Measurements from ENCODE around the gene SORCS2. TPM values are rescaled to one million over a fixed set of nuclear protein-coding genes. Genes with fewer than 3 reads are reported as not detected.

Gene SORCS2
- total and polyA plus RNA-seq, 12 donors, result 0.67 to 15.5 (median 1.3) TPM

- WGBS, 4 donors, result 89 to 100% (median 97%) methylated on average over 1 of the region's 1 CpG
- no peaks in the 10 kb centered on the region for H3K27me3 ChIP-seq
- H3K4me1 ChIP-seq (replicated peaks in 1 of 2), result peaks cover 0 to 6% of the 10 kb centered on the region in 2 donors
- DNase-seq, result no peak
- no peaks in the 10 kb centered on the region for H3K9me3 ChIP-seq (replicated peaks in 1 of 3)
- H3K27ac ChIP-seq, result no peak overlapping the region
- no peaks in the 10 kb centered on the region for H3K36me3 ChIP-seq (replicated peaks in 1 of 2)
- no peak for TF ChIP-seq POLR2A (IDR thresholded peaks at IDR 0.05)
- no peak overlapping the region for H3K4me3 ChIP-seq
- intact Hi-C loops (cut with DNase I), result no loop called here
Observed at GRCh38 chr4:7645158-7645557, 452.8 kb downstream of the SORCS2 start.

GRCh38 chr4:7645956-7646355 is 453.6 kb downstream of the SORCS2 start:
- Histone ChIP-seq H3K4me1 (replicated peaks in 1 of 2) (peaks cover 0 to 6% of the 10 kb centered on the region in 2 donors), H3K27ac (no peak overlapping the region), H3K36me3 (replicated peaks in 1 of 2) (no peaks in the 10 kb centered on the region), H3K4me3 (no peak overlapping the region), H3K9me3 (replicated peaks in 1 of 3) (no peaks in the 10 kb centered on the region), H3K27me3 (no peaks in the 10 kb centered on the region)
- no peak for DNase-seq
- TF ChIP-seq POLR2A (IDR thresholded peaks at IDR 0.05) (no peak), CTCF (IDR thresholded peaks at IDR 0.05) (no peak)
- intact Hi-C loops (cut with DNase I), result no loop called here
- WGBS, 4 donors, result 88 to 94% (median 90%) methylated on average over 17 to 23 of the region's 23 CpGs

- 80 to 89% (median 82%) methylated on average over 17 to 18 of the region's 18 CpGs for WGBS, 4 donors
- TF ChIP-seq POLR2A (IDR thresholded peaks at IDR 0.05) (no peak), CTCF (IDR thresholded peaks at IDR 0.05) (no peak)
Observed at GRCh38 chr4:7646384-7647061, 454.2 kb downstream of the SORCS2 start.

GRCh38 chr4:7647186-7647585 is 454.8 kb downstream of the SORCS2 start:
- DNase-seq, result no peak
- H3K27ac ChIP-seq, result peak overlapping the region in 1 of 5 donors; percentile 88
- TF ChIP-seq POLR2A (IDR thresholded peaks at IDR 0.05) (no peak), CTCF (IDR thresholded peaks at IDR 0.05) (no peak)
- H3K4me1 ChIP-seq (replicated peaks in 1 of 2), result peaks cover 0 to 11% of the 10 kb centered on the region in 2 donors
- intact Hi-C loops (cut with DNase I), result no loop called here
- no peaks in the 10 kb centered on the region for H3K27me3 ChIP-seq
- no peak overlapping the region for H3K4me3 ChIP-seq
- no peaks in the 10 kb centered on the region for H3K9me3 ChIP-seq (replicated peaks in 1 of 3)
- 80 to 93% (median 89%) methylated on average over 10 of the region's 10 CpGs for WGBS, 4 donors
- no peaks in the 10 kb centered on the region for H3K36me3 ChIP-seq (replicated peaks in 1 of 2)

More at GRCh38 chr4:7646384-7647061, 454.2 kb downstream of the SORCS2 start:
- no peaks in the 10 kb centered on the region for H3K27me3 ChIP-seq
- intact Hi-C loops (cut with DNase I), result no loop called here
- H3K4me1 ChIP-seq (replicated peaks in 1 of 2), result peaks cover 0 to 6% of the 10 kb centered on the region in 2 donors
- no peaks in the 10 kb centered on the region for H3K36me3 ChIP-seq (replicated peaks in 1 of 2)
- DNase-seq, result peak in 2 of 7 donors; percentile 35 to 37
- H3K9me3 ChIP-seq (replicated peaks in 1 of 3), result no peaks in the 10 kb centered on the region
- H3K4me3 ChIP-seq, result no peak overlapping the region
- H3K27ac ChIP-seq, result no peak overlapping the region
